Vagina (tissue), 2 donors: Measurements from ENCODE around the gene EIF5B. TPM values are rescaled to one million over a fixed set of nuclear protein-coding genes. Genes with fewer than 3 reads are reported as not detected.

Experiments used
- DNase-seq, 2 donors: peaks; one replicate each; pipeline ENCODE4 v3.0.0-alpha.2; 2017; ENCODE audit errors: extremely low spot score in 2 of 2
- H3K27ac ChIP-seq: fragments of 200-600 bp; sonication (generic); one replicate; pipeline ENCODE4 v1.5.1; 2019
- H3K27me3 ChIP-seq: fragments of 200-600 bp; sonication (generic); one replicate; pipeline ENCODE4 v1.5.1; 2019
- H3K36me3 ChIP-seq, 2 donors: fragments of 200-600 bp; sonication (generic); one replicate each; pipeline ENCODE4 v1.5.1; 2017 to 2019
- H3K4me1 ChIP-seq: fragments of 200-600 bp; sonication (generic); one replicate; pipeline ENCODE4 v1.5.1; 2019
- H3K4me3 ChIP-seq, 2 donors: fragments of 200-600 bp; sonication (generic); 1 replicate in 1 of 2; 2 replicates in 1 of 2; pipeline ENCODE4 v1.5.1; 2016 to 2019
- H3K9me3 ChIP-seq: fragments of 200-600 bp; sonication (generic); one replicate; pipeline ENCODE4 v1.5.1; 2019
- CTCF ChIP-seq, 3 experiments: fragments of 450-650 bp in 2 of 3; fragments of 200-600 bp in 1 of 3; sonication (generic) in 1 of 3; IDR thresholded peaks; one replicate each; pipeline ENCODE4 v1.5.1; 2017 to 2019; ENCODE audit warnings: antibody characterized with exemption in 3 of 3, mild to moderate bottlenecking in 2 of 3, moderate library complexity in 2 of 3
- POLR2A ChIP-seq, 2 donors: fragments of 450-650 bp; IDR thresholded peaks; one replicate each; pipeline ENCODE4 v1.6.1; 2017; ENCODE audit warnings: antibody characterized with exemption in 2 of 2, mild to moderate bottlenecking in 2 of 2, moderate library complexity in 2 of 2
- POLR2AphosphoS5 ChIP-seq, 2 donors: sonication (generic); formaldehyde crosslinking; IDR thresholded peaks; one replicate each; pipeline ENCODE4 v1.9.0; 2017; ENCODE audit warnings: antibody characterized with exemption in 2 of 2, mild to moderate bottlenecking in 2 of 2, low read depth in 1 of 2; ENCODE audit not compliant: insufficient read depth in 1 of 2
- intact Hi-C: fragments of 100-400 bp; cut with DNase I; formaldehyde crosslinking; loops from one replicate; pipeline ENCODE4 v1.15.1; 2023
- total RNA-seq: library from RNA; depleted of rRNA; stranded (reverse); fragments of >200 nt; gene quantifications from one replicate; pipeline ENCODE4 v1.2.3, GENCODE V29; 2016

EIF5B gene
- total RNA-seq, 1 donor from 2014 or later: 31.2 TPM

GRCh38 chr2:99399063-99399462 lies 61.9 kb downstream of the EIF5B start:
- TF ChIP-seq POLR2A (IDR thresholded peaks at IDR 0.05) (no peak), POLR2AphosphoS5 (IDR thresholded peaks at IDR 0.05; ENCODE audit: insufficient read depth in 1 of 2, low read depth in 1 of 2) (no peak), CTCF (IDR thresholded peaks at IDR 0.05) (no peak)
- Histone ChIP-seq H3K4me1 (no peaks in the 10 kb centered on the region), H3K9me3 (no peaks in the 10 kb centered on the region), H3K36me3 (peaks cover 4 to 94% of the 10 kb centered on the region in 2 donors), H3K27me3 (no peaks in the 10 kb centered on the region), H3K4me3 (no peak overlapping the region), H3K27ac (no peak overlapping the region)
- DNase-seq: no peak
- intact Hi-C loops: no loop called here

GRCh38 chr2:99399795-99400194 lies 62.6 kb downstream of the EIF5B start:
- no peak overlapping the region for H3K4me3 ChIP-seq
- H3K4me1 ChIP-seq: no peaks in the 10 kb centered on the region
- no peak for DNase-seq
- peaks cover 4 to 94% of the 10 kb centered on the region in 2 donors for H3K36me3 ChIP-seq
- TF ChIP-seq POLR2AphosphoS5 (IDR thresholded peaks at IDR 0.05; ENCODE audit: insufficient read depth in 1 of 2, low read depth in 1 of 2) (no peak), CTCF (IDR thresholded peaks at IDR 0.05) (no peak), POLR2A (IDR thresholded peaks at IDR 0.05) (no peak)
- intact Hi-C loops: no loop called here
- H3K27me3 ChIP-seq: no peaks in the 10 kb centered on the region
- no peak overlapping the region for H3K27ac ChIP-seq
- H3K9me3 ChIP-seq: no peaks in the 10 kb centered on the region

- no peak for TF ChIP-seq POLR2AphosphoS5 (IDR thresholded peaks at IDR 0.05; ENCODE audit: insufficient read depth in 1 of 2, low read depth in 1 of 2)
- no peak for TF ChIP-seq POLR2A (IDR thresholded peaks at IDR 0.05)
- TF ChIP-seq CTCF (IDR thresholded peaks at IDR 0.05): no peak
- intact Hi-C loops: no loop called here
- Histone ChIP-seq H3K4me3 (no peak overlapping the region), H3K27me3 (no peaks in the 10 kb centered on the region), H3K27ac (no peak overlapping the region), H3K9me3 (no peaks in the 10 kb centered on the region), H3K36me3 (peaks cover 4 to 88% of the 10 kb centered on the region in 2 donors), H3K4me1 (no peaks in the 10 kb centered on the region)
- no peak for DNase-seq
These were observed 64.7 kb downstream of the EIF5B start for GRCh38 chr2:99401841-99402240.

GRCh38 chr2:99403084-99403483 lies 65.9 kb downstream of the EIF5B start:
- intact Hi-C loops: no loop called here
- TF ChIP-seq POLR2A (IDR thresholded peaks at IDR 0.05) (no peak), CTCF (IDR thresholded peaks at IDR 0.05) (no peak), POLR2AphosphoS5 (IDR thresholded peaks at IDR 0.05; ENCODE audit: insufficient read depth in 1 of 2, low read depth in 1 of 2) (no peak)
- DNase-seq: no peak
- H3K27ac ChIP-seq: no peak overlapping the region
- H3K27me3 ChIP-seq: no peaks in the 10 kb centered on the region
- H3K9me3 ChIP-seq: no peaks in the 10 kb centered on the region
- H3K36me3 ChIP-seq: peaks cover 4 to 83% of the 10 kb centered on the region in 2 donors
- no peak overlapping the region for H3K4me3 ChIP-seq
- H3K4me1 ChIP-seq: no peaks in the 10 kb centered on the region

- peaks cover 4 to 83% of the 10 kb centered on the region in 2 donors for H3K36me3 ChIP-seq
- H3K9me3 ChIP-seq: no peaks in the 10 kb centered on the region
- no peaks in the 10 kb centered on the region for H3K27me3 ChIP-seq
- intact Hi-C loops: no loop called here
- no peak overlapping the region for H3K4me3 ChIP-seq
- H3K27ac ChIP-seq: no peak overlapping the region
- TF ChIP-seq POLR2A (IDR thresholded peaks at IDR 0.05): no peak
- TF ChIP-seq CTCF (IDR thresholded peaks at IDR 0.05): no peak
- TF ChIP-seq POLR2AphosphoS5 (IDR thresholded peaks at IDR 0.05; ENCODE audit: insufficient read depth in 1 of 2, low read depth in 1 of 2): no peak
- H3K4me1 ChIP-seq: no peaks in the 10 kb centered on the region
- no peak for DNase-seq
These were observed 66.3 kb downstream of the EIF5B start for GRCh38 chr2:99403524-99403923.
